ENCODE measurements around the gene SDF2L1. TPM values are rescaled to one million over a fixed set of nuclear protein-coding genes. Genes with fewer than 3 reads are reported as not detected.

SDF2L1 gene
- polyA plus RNA-seq, 3 donors, result 31.7 to 46.2 (median 44.7) TPM

- Mint-ChIP-seq H3K27me3 (ENCODE audit: low read depth in 3 of 3) (no peaks in the 10 kb centered on the region), H3K27ac (no peak overlapping the region), H3K4me1 (no peaks in the 10 kb centered on the region), H3K4me3 (no peak overlapping the region), H3K9me3 (peaks cover 0 to 3% (median 0%) of the 10 kb centered on the region in 7 donors), H3K36me3 (peaks cover 71 to 89% of the 10 kb centered on the region in 2 donors)
- DNase-seq, result no peak
- WGBS (ENCODE audit: insufficient coverage), result 100% methylated on average over 2 of the region's 4 CpGs
- peaks cover 7% of the 10 kb centered on the region for H4K20me1 ChIP-seq (ENCODE audit: insufficient read depth, low read length)
- H2AFZ ChIP-seq (ENCODE audit: insufficient read depth, low read depth, low read length, poor library complexity, severe bottlenecking), result no peak overlapping the region
- TF ChIP-seq CTCF (IDR thresholded peaks at IDR 0.05), result no peak
- H3K4me2 ChIP-seq (replicated peaks; ENCODE audit: extremely low read depth, low read length, poor library complexity, severe bottlenecking), result no peak overlapping the region
- H3K4me3 ChIP-seq (replicated peaks in 1 of 3; ENCODE audit: low read depth in 2 of 3, low read length in 3 of 3), result no peak overlapping the region
- no peaks in the 10 kb centered on the region for H3K4me1 ChIP-seq (ENCODE audit: control insufficient read depth in 1 of 2, insufficient read depth in 2 of 2, low read length in 2 of 2)
- intact Hi-C loops (cut with micrococcal nuclease), result no loop called here
- H3K27me3 ChIP-seq (ENCODE audit: control insufficient read depth in 2 of 2, insufficient read depth in 2 of 2, low read length in 2 of 2), result no peaks in the 10 kb centered on the region
- peaks cover 61 to 62% of the 10 kb centered on the region in 2 donors for H3K36me3 ChIP-seq (replicated peaks in 1 of 2; ENCODE audit: control insufficient read depth in 1 of 2, insufficient read depth in 2 of 2, low read length in 2 of 2)
- no peak overlapping the region for H3K27ac ChIP-seq (ENCODE audit: low read depth in 1 of 2, low read length in 2 of 2)
- no peaks in the 10 kb centered on the region for H3K79me2 ChIP-seq (ENCODE audit: insufficient read depth, low read length)
- H3K9ac ChIP-seq (ENCODE audit: insufficient read depth, low read length, poor library complexity, severe bottlenecking), result no peak overlapping the region
- H3K9me3 ChIP-seq (replicated peaks in 1 of 2; ENCODE audit: control insufficient read depth in 1 of 2, insufficient read depth in 1 of 2, low read length in 2 of 2), result no peaks in the 10 kb centered on the region
Observed at GRCh38 chr22:21679383-21679782, 37.3 kb downstream of the SDF2L1 start.

- intact Hi-C loops (cut with micrococcal nuclease), result no loop called here
Observed at GRCh38 chr22:21680830-21681565, 38.9 kb downstream of the SDF2L1 start.

More at GRCh38 chr22:21680830-21681565, 38.9 kb downstream of the SDF2L1 start:
- Histone ChIP-seq H3K27me3 (ENCODE audit: control insufficient read depth in 2 of 2, insufficient read depth in 2 of 2, low read length in 2 of 2) (no peaks in the 10 kb centered on the region), H3K4me1 (ENCODE audit: control insufficient read depth in 1 of 2, insufficient read depth in 2 of 2, low read length in 2 of 2) (no peaks in the 10 kb centered on the region), H3K9me3 (replicated peaks in 1 of 2; ENCODE audit: control insufficient read depth in 1 of 2, insufficient read depth in 1 of 2, low read length in 2 of 2) (no peaks in the 10 kb centered on the region), H2AFZ (ENCODE audit: insufficient read depth, low read depth, low read length, poor library complexity, severe bottlenecking) (no peak overlapping the region), H3K9ac (ENCODE audit: insufficient read depth, low read length, poor library complexity, severe bottlenecking) (no peak overlapping the region), H3K4me3 (replicated peaks in 1 of 3; ENCODE audit: low read depth in 2 of 3, low read length in 3 of 3) (no peak overlapping the region), H4K20me1 (ENCODE audit: insufficient read depth, low read length) (peaks cover under 1% of the 10 kb centered on the region), H3K79me2 (ENCODE audit: insufficient read depth, low read length) (no peaks in the 10 kb centered on the region), H3K4me2 (replicated peaks; ENCODE audit: extremely low read depth, low read length, poor library complexity, severe bottlenecking) (no peak overlapping the region), H3K36me3 (replicated peaks in 1 of 2; ENCODE audit: control insufficient read depth in 1 of 2, insufficient read depth in 2 of 2, low read length in 2 of 2) (peaks cover 61 to 63% of the 10 kb centered on the region in 2 donors), H3K27ac (ENCODE audit: low read depth in 1 of 2, low read length in 2 of 2) (no peak overlapping the region)
- DNase-seq, result no peak
- Mint-ChIP-seq H3K4me3 (no peak overlapping the region), H3K27me3 (ENCODE audit: low read depth in 3 of 3) (no peaks in the 10 kb centered on the region), H3K4me1 (no peaks in the 10 kb centered on the region), H3K9me3 (peaks cover 0 to 2% (median 0%) of the 10 kb centered on the region in 7 donors), H3K36me3 (peaks cover 70 to 88% of the 10 kb centered on the region in 2 donors), H3K27ac (no peak overlapping the region)
- WGBS (ENCODE audit: insufficient coverage), result 97% methylated on average over 19 of the region's 21 CpGs
- TF ChIP-seq CTCF (IDR thresholded peaks at IDR 0.05), result no peak

Data from CD14-positive monocyte (primary cell).